HG03558 (cell line): ENCODE measurements around the gene FOXD4L4.
"Not testable (repeated sequence)": the region's sequence is repeated elsewhere in the genome, so short reads cannot be mapped to it uniquely, and the experiment has no call there.

Source experiments
- ATAC-seq: cut with Tn5 transposase; IDR thresholded peaks from one replicate; pipeline ENCODE4 v1.9.1; 2021; ENCODE audit warnings: moderate number of reproducible peaks; ENCODE audit not compliant: unreplicated experiment; ENCODE audit errors: extremely low read depth

Gene FOXD4L4

DNA sequence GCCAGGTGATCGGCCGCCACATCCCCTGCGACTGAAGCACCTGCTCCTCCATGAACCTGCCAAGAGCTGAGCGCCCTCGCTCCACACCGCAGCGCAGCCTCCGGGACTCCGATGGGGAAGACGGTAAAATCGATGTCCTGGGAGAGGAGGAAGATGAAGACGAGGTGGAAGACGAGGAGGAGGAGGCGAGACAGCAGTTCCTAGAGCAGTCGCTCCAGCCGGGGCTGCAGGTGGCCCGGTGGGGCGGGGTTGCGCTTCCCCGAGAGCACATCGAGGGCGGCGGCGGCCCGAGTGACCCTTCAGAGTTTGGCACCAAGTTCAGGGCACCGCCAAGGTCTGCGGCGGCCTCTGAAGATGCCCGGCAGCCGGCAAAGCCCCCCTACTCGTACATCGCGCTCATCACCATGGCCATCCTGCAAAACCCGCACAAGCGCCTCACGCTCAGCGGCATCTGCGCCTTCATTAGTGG, at the start of gene FOXD4L4:
Gene FOXD4L4 (plus strand): TSS at position 51 of the 469 bp plus-strand sequence. CDS start 0 bp downstream, at position 51.
- ATAC-seq = not testable (repeated sequence)

DNA sequence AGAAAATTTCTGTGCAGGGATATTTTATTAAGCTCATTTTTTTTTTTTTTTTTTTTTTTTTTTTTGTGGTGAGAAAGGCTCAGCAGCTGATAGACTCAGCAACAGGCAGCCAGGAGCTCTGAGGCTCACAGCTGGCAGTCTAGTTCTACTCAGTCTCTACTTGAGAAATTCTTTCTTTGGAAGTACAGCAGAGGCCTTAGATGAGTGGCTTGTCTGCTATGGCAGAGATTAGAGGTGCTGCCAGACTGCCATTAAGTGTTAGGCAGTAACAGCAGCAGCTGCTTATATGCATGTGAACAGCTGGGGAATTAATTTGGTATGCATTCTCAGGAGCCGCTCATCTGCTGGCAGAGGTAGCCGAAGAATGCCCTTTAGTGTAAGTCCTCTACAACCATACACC, 33.4 kb upstream of the FOXD4L4 start:
- not testable (repeated sequence) for ATAC-seq

DNA sequence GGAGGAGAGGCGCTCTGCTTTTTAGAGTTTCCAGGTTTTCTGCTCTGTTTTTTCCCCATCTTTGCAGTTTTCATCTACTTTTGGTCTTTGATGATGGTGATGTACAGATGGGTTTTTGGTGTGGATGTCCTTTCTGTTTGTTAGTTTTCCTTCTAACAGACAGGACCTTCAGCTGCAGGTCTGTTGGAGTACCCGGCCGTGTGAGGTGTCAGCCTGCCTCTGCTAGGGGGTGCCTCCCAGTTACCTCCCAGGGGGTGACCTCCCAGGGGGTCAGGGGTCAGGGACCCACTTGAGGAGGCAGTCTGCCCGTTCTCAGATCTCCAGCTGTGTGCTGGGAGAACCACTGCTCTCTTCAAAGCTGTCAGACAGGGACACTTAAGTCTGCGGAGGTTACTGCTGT, 22.5 kb upstream of the FOXD4L4 start:
- ATAC-seq = not testable (repeated sequence)

DNA sequence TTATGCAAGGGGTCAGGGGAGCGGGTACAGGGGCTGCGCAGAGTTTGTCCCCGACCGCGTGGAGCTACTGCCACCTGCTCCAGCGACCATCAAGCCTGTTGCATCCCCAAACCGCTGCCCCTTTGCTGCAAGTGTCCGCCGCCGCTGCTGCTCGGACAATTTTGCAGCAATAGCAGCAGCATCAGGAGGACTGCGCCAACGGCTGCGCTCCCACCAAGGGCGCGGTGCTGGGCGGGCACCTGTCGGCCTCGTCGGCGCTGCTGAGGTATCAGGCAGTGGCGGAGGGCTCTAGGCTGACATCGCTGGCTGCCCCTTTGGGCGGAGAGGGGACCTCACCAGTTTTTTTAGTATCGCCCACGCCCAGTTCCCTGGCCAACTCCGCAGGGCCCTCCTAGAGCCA, 1.2 kb downstream of the FOXD4L4 start:
- ATAC-seq = not testable (repeated sequence)
